Sigmoid colon (tissue), 7 donors: Measurements from ENCODE around the gene BRSK2. TPM values are rescaled to one million over a fixed set of nuclear protein-coding genes. Genes with fewer than 3 reads are reported as not detected.
A peak's percentile ranks its signal among the peaks of the same experiment; 100 is the strongest.

Experiments
- DNase-seq: peaks from one replicate; pipeline ENCODE4 v3.0.0-alpha.2; 2019
- H3K27ac ChIP-seq, 4 donors: fragments of 200-600 bp; sonication (generic); one replicate each; pipeline ENCODE4 v1.5.1; 2016 to 2019; ENCODE audit warnings: mild to moderate bottlenecking in 1 of 4
- H3K27me3 ChIP-seq, 3 donors: fragments of 200-600 bp; sonication (generic); one replicate each; pipeline ENCODE4 v1.5.1; 2019; ENCODE audit warnings: mild to moderate bottlenecking in 1 of 3
- H3K36me3 ChIP-seq, 4 donors: fragments of 200-600 bp; sonication (generic); one replicate each; pipeline ENCODE4 v1.5.1; 2016 to 2019
- H3K4me1 ChIP-seq, 4 donors: fragments of 200-600 bp; sonication (generic); one replicate each; pipeline ENCODE4 v1.5.1; 2017 to 2019
- H3K4me3 ChIP-seq, 4 donors: fragments of 200-600 bp; sonication (generic); one replicate each; pipeline ENCODE4 v1.5.1; 2017 to 2019; ENCODE audit warnings: mild to moderate bottlenecking in 2 of 4, moderate library complexity in 1 of 4
- H3K9me3 ChIP-seq, 4 donors: fragments of 200-600 bp in 3 of 4; sonication (generic) in 3 of 4; one replicate each; pipeline versions ENCODE4 v1.5.1 to v1.6.1; 2013 to 2019
- EP300 ChIP-seq, 4 donors: sonication (generic); formaldehyde crosslinking; IDR thresholded peaks; one replicate each; pipeline ENCODE4 v1.6.1; 2017; ENCODE audit warnings: antibody characterized with exemption in 4 of 4
- POLR2A ChIP-seq, 2 donors: fragments of 450-650 bp; IDR thresholded peaks; one replicate each; pipeline ENCODE4 v1.6.1; 2016; ENCODE audit warnings: antibody characterized with exemption in 2 of 2, mild to moderate bottlenecking in 2 of 2, moderate library complexity in 2 of 2
- POLR2AphosphoS5 ChIP-seq, 4 donors: sonication (generic); formaldehyde crosslinking; IDR thresholded peaks; one replicate each; pipeline ENCODE4 v1.6.1; 2017; ENCODE audit warnings: antibody characterized with exemption in 4 of 4
- WGBS, 2 donors: extraction: QIAGEN DNeasy Blood & Tissue Kit; methylation state at CpG; one replicate each; pipeline ENCODE4 v1.1.7; 2013; 5-methylcytosine and 5-hydroxymethylcytosine counted together
- intact Hi-C: fragments of 100-400 bp; cut with DNase I; formaldehyde crosslinking; loops from one replicate; pipeline ENCODE4 v1.15.1; 2023
- polyA plus RNA-seq, 3 donors: library from polyadenylated mRNA; stranded (reverse); fragments of 200-250 nt; gene quantifications; one replicate each; pipeline ENCODE4 v1.2.3, GENCODE V29; 2013
- total RNA-seq, 4 donors: library from RNA; depleted of rRNA; stranded (reverse); fragments of >200 nt; gene quantifications; one replicate each; pipeline ENCODE4 v1.1.0, GENCODE V29; 2016
- TF ChIP-seq, protein P1 (sequence below), 4 experiments: fragments of 450-650 bp in 3 of 4; fragments of 200-600 bp in 1 of 4; IDR thresholded peaks; one replicate each; pipeline ENCODE4 v1.5.1; 2016 to 2019; ENCODE audit warnings: antibody characterized with exemption in 4 of 4, mild to moderate bottlenecking in 3 of 4, moderate library complexity in 2 of 4
- donor health status: healthy with polysubstance abuse.
- donor health status: Bipolar disorder and iron deficiency.
- donor health status: healthy.

BRSK2 gene
- total and polyA plus RNA-seq, 7 donors = 1.7 to 3.2 (median 1.9) TPM; not detected in 2

DNA sequence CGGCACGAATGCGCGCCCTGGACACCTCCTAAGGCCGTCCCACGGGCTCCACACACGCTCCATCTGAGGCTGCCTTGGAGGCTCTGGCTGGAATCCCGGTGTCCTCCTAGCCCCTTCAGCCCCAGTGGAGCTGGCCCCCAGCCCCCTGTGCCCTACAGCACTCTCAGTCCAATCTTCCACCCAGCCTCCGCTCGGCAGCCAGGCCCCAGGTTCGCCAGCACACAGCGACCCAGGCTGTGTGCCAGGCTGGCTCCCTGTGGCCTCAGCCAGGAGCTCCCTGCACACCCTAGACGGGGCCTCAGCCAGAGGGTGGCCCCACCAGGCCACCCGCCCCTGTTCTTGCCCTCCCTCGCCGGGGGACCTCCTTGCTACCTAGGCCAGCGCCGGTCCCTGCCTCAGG is 78.3 kb downstream of the BRSK2 start:
- Histone ChIP-seq H3K27me3 (no peaks in the 10 kb centered on the region), H3K9me3 (peaks cover 0 to 2% (median 0%) of the 10 kb centered on the region in 4 donors), H3K36me3 (peaks cover 26 to 70% (median 38%) of the 10 kb centered on the region in 4 donors), H3K4me1 (peaks cover 0 to 20% (median 16%) of the 10 kb centered on the region in 4 donors), H3K27ac (peak overlapping the region; percentile 44 to 73 (median 68)), H3K4me3 (no peak overlapping the region)
- 85 to 95% methylated on average over 18 of the region's 18 CpGs for WGBS, 2 donors
- DNase-seq = no peak
- TF ChIP-seq EP300 (IDR thresholded peaks at IDR 0.05) = no peak
- no peak for TF ChIP-seq POLR2AphosphoS5 (IDR thresholded peaks at IDR 0.05)
- TF ChIP-seq, protein P1, sequence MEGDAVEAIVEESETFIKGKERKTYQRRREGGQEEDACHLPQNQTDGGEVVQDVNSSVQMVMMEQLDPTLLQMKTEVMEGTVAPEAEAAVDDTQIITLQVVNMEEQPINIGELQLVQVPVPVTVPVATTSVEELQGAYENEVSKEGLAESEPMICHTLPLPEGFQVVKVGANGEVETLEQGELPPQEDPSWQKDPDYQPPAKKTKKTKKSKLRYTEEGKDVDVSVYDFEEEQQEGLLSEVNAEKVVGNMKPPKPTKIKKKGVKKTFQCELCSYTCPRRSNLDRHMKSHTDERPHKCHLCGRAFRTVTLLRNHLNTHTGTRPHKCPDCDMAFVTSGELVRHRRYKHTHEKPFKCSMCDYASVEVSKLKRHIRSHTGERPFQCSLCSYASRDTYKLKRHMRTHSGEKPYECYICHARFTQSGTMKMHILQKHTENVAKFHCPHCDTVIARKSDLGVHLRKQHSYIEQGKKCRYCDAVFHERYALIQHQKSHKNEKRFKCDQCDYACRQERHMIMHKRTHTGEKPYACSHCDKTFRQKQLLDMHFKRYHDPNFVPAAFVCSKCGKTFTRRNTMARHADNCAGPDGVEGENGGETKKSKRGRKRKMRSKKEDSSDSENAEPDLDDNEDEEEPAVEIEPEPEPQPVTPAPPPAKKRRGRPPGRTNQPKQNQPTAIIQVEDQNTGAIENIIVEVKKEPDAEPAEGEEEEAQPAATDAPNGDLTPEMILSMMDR (IDR thresholded peaks at IDR 0.05) = no peak
- TF ChIP-seq POLR2A (IDR thresholded peaks at IDR 0.05) = no peak
- intact Hi-C loops = loop anchor here (10.0 kb wide), 1 partner anchor 917 kb away; no protein-coding TSS in a partner anchor

DNA sequence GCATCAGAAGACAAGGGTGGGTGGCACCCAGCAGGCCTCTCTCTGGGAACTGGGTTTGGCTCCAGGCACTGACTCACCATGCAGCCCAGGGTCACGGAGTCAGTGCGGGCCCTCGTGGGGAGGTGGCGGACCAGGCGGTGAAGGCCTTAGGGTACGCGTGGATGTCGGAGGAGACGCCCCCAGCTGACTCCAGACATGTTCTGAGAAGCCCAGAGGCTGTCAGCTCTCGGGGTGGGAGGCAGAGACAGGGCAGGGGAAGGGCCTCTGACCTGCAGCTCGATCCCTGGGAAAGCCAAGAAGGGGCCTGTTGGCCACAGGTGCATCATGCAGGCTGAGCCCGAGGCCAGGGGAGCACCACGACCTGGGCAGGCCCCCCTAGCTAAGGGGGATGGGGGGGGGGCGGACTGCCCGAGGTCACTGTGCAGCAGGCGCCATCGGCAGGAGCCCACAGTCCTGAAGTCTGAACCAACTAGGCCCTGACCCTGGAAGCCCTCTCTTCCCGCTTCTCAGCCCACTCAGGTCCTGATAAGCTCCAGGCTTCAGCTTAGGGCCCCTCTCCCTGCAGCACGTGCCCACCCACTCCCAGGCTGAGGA is 78.8 kb downstream of the BRSK2 start:
- DNase-seq = no peak
- Histone ChIP-seq H3K27ac (peak overlapping the region; percentile 44 to 73 (median 68)), H3K27me3 (no peaks in the 10 kb centered on the region), H3K4me3 (no peak overlapping the region), H3K36me3 (peaks cover 31 to 76% (median 43%) of the 10 kb centered on the region in 4 donors), H3K4me1 (peaks cover 0 to 24% (median 16%) of the 10 kb centered on the region in 4 donors), H3K9me3 (peaks cover 0 to 2% (median 0%) of the 10 kb centered on the region in 4 donors)
- no peak for TF ChIP-seq POLR2AphosphoS5 (IDR thresholded peaks at IDR 0.05)
- intact Hi-C loops = loop anchor here (10.0 kb wide), 1 partner anchor 916 kb away; no protein-coding TSS in a partner anchor
- 92% methylated on average over 19 of the region's 19 CpGs for WGBS, 2 donors

DNA sequence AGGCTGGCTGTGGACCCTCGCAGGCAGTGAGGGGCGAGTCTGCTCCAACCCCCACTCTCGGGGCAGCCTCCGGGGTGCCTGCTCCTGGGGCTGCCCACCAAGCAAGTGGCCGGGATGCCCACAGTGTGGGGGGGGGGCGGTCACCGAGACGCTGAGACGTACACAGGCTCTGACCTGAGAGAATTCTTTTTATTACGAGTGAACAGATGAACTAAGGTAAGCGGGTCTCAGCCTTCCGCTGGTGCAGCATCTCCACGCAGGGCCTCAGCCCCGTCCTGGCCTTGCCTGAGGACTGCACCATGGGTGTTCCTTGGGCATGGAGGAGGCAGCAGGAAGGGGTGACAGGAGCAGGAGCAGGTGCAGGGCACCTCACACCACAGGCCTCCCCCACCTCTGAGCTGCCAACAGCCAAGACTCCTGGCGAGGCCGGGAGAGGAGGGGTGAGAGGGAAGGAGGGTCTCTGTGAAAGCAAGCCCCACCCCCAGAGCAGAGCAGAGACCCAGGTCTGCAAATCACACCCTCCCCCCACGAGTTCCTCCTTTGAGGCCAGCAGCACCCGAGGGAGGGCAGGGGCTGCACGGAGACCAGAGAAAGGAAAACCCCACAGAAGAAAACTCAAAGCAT is 79.7 kb downstream of the BRSK2 start:
- peak overlapping the region in 3 of 4 donors; percentile 63 to 73 (median 72) for H3K27ac ChIP-seq
- no peaks in the 10 kb centered on the region for H3K27me3 ChIP-seq
- 80 to 87% methylated on average over 19 of the region's 19 CpGs for WGBS, 2 donors
- peaks cover 0 to 24% (median 16%) of the 10 kb centered on the region in 4 donors for H3K4me1 ChIP-seq
- H3K9me3 ChIP-seq = peaks cover 0 to 1% (median 0%) of the 10 kb centered on the region in 4 donors
- H3K4me3 ChIP-seq = no peak overlapping the region
- TF ChIP-seq EP300 (IDR thresholded peaks at IDR 0.05) (no peak), POLR2AphosphoS5 (IDR thresholded peaks at IDR 0.05) (no peak)
- no peak for DNase-seq
- intact Hi-C loops = loop anchor here (10.0 kb wide), 1 partner anchor 915 kb away; no protein-coding TSS in a partner anchor
- H3K36me3 ChIP-seq = peaks cover 34 to 84% (median 49%) of the 10 kb centered on the region in 4 donors

DNA sequence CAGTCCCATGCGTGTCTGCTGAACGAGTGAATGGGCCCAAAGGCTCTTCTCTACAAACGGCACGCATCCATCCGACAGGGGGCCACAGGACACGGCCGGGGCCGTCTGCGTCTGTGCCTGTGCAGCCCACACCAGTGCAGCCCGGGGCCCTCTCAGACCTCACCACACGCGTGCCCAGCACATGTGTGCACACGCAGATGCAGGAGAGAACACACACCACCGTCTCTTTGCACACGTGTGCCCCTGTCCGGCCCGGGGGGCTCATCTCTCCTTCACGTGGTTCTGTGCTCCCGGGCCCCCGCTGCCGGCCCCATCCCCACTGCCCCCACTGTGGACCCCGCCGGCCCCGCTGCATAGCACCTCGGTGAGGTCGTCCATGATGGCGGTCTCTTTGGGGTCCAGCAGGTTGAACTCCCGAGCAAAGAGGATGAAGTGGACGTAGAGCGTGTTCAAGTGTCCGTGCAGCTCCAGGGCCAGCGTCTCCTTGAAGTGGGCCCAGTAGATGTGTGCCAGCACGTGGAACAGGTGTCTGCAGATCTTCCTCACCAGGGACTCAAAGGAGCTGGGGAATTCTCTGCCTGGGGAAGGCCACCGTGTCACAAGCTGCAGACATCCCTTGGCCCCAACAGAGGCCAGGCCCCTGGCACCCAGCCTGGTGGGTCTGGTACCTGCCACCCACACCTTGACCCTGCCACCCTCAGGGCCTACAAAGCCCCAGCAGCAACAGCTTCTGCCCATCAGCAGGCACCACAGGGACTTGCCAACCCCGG is 80.4 kb downstream of the BRSK2 start:
- TF ChIP-seq POLR2A (IDR thresholded peaks at IDR 0.05) = no peak
- peak in 1 of 4 donors; percentile 14 for TF ChIP-seq POLR2AphosphoS5 (IDR thresholded peaks at IDR 0.05)
- peak overlapping the region in 3 of 4 donors; percentile 5 to 63 (median 38) for H3K27ac ChIP-seq
- no peak overlapping the region for H3K4me3 ChIP-seq
- H3K4me1 ChIP-seq = peaks cover 0 to 24% (median 16%) of the 10 kb centered on the region in 4 donors
- peaks cover 34 to 88% (median 53%) of the 10 kb centered on the region in 4 donors for H3K36me3 ChIP-seq
- intact Hi-C loops = loop anchor here (10.0 kb wide), 1 partner anchor 915 kb away; no protein-coding TSS in a partner anchor
- no peak for DNase-seq
- no peaks in the 10 kb centered on the region for H3K27me3 ChIP-seq
- no peaks in the 10 kb centered on the region for H3K9me3 ChIP-seq
- WGBS, 2 donors = 93% methylated on average over 35 of the region's 35 CpGs

DNA sequence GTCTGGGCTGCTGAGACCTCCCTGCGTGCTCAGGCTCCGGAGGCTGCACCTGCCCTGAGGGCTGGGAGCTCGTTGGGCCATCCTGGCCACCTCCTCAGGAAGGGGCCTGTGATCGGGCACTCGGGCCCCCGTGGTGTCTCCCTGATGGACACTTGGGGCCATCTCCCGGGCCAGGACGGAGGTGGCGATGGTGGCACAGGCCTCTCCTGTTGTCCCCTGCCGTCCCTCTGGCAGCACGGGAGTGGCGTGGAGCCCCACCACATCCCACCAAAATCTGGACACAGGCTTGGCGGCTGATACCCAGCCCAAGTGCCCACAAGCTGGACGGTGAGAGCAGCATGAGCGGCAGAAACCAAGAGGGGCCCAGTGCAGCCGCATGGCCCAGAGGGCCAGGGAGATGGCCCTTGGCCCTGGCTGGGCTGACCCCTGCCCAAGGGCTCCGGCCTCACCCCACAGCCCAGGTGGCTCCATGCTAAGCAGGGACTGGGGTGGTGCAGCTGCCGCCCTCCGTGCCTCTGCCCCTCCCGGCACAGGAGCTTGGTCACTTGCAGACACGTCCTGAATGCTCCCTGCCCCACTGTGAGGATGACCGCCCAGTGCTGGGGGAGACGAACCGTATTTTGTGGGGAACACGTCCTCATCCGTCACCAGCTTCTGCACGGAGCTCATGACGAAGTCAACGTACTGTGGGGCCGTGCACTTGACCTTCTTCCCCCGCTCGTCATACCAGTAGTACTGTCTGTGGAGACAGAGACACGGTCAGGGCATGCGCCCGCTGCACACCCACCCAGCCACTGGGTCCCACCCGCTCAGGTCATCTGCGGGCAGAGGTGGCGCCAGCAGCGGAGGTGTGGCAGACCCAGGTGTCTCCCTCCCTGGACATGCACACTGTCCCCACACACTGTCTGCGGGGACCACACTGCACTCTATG is 81.2 kb downstream of the BRSK2 start:
- peaks cover 0 to 24% (median 16%) of the 10 kb centered on the region in 4 donors for H3K4me1 ChIP-seq
- peak overlapping the region in 2 of 4 donors; percentile 31 to 38 for H3K27ac ChIP-seq
- no peaks in the 10 kb centered on the region for H3K27me3 ChIP-seq
- no peaks in the 10 kb centered on the region for H3K9me3 ChIP-seq
- no peak overlapping the region for H3K4me3 ChIP-seq
- peak; percentile 64 for DNase-seq
- H3K36me3 ChIP-seq = peaks cover 40 to 91% (median 61%) of the 10 kb centered on the region in 4 donors
- WGBS, 2 donors = 96% methylated on average over 40 of the region's 40 CpGs
- TF ChIP-seq POLR2AphosphoS5 (IDR thresholded peaks at IDR 0.05) = peak in 1 of 4 donors; percentile 14
- TF ChIP-seq POLR2A (IDR thresholded peaks at IDR 0.05) = no peak
- intact Hi-C loops = no loop called here

DNA sequence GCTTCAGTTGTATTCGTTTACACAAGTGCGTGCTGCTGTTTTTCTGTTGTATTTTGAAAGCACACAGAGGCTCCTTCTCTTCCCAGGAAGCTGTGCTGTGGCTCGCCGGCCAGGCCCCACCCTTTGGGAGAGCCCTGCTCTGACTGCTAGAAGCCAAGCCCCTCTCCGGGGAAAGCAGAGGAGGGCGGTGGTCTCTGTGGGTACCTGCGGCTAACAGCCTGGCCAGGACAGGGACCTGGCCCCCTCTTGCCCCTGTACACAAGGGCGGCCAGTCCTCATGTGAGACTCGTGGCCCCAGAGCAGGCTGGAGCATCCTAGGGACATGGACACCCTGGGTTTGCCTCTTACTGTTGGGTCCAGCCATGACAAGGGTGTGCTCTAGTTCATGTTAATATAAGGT is 82.0 kb downstream of the BRSK2 start:
- TF ChIP-seq EP300 (IDR thresholded peaks at IDR 0.05) = no peak
- TF ChIP-seq, protein P1 (IDR thresholded peaks at IDR 0.05) = no peak
- no peak for TF ChIP-seq POLR2A (IDR thresholded peaks at IDR 0.05)
- no peak for TF ChIP-seq POLR2AphosphoS5 (IDR thresholded peaks at IDR 0.05)
- intact Hi-C loops = no loop called here
- DNase-seq = peak; percentile 63
- H3K4me1 ChIP-seq = peaks cover 0 to 24% (median 16%) of the 10 kb centered on the region in 4 donors
- no peak overlapping the region for H3K4me3 ChIP-seq
- peaks cover 40 to 94% (median 64%) of the 10 kb centered on the region in 4 donors for H3K36me3 ChIP-seq
- WGBS, 2 donors = 73 to 80% methylated on average over 9 of the region's 9 CpGs
- H3K27me3 ChIP-seq = no peaks in the 10 kb centered on the region
- H3K27ac ChIP-seq = peak overlapping the region in 3 of 4 donors; percentile 21 to 38 (median 31)
- no peaks in the 10 kb centered on the region for H3K9me3 ChIP-seq
